ENCODE measurements around the gene CD86. TPM values are rescaled to one million over a fixed set of nuclear protein-coding genes. Genes with fewer than 3 reads are reported as not detected.

CD86 gene
- total RNA-seq, 2 donors from 2014 or later = 1.9 to 5.1 TPM

DNA sequence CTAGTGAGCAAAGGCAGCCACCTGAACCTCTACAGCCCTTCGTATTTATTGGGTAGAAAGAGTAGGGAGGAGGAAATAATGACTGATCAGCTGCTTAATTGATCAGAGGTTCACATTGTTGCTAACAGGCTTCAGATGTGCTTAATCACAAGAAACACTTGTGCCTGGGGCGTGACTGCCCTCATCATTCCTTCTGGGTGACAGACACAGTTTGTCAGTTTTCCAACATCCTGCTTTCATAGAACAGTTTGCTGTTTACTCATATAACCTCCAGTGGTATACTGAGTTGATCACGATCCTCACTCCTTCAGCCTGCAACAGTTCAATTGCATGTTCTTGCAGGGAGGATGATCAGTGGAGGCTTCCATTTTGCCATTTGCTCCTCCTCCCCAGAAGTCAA, 114.7 kb downstream of the CD86 start:
- DNase-seq (ENCODE audit: low spot score) = no peak
- H3K4me1 ChIP-seq = no peaks in the 10 kb centered on the region
- no peak overlapping the region for H3K4me3 ChIP-seq
- H3K27ac ChIP-seq = no peak overlapping the region
- no peaks in the 10 kb centered on the region for H3K36me3 ChIP-seq
- peaks cover 0 to 4% of the 10 kb centered on the region in 2 donors for H3K9me3 ChIP-seq
- H3K27me3 ChIP-seq = no peaks in the 10 kb centered on the region
- TF ChIP-seq, protein P1, sequence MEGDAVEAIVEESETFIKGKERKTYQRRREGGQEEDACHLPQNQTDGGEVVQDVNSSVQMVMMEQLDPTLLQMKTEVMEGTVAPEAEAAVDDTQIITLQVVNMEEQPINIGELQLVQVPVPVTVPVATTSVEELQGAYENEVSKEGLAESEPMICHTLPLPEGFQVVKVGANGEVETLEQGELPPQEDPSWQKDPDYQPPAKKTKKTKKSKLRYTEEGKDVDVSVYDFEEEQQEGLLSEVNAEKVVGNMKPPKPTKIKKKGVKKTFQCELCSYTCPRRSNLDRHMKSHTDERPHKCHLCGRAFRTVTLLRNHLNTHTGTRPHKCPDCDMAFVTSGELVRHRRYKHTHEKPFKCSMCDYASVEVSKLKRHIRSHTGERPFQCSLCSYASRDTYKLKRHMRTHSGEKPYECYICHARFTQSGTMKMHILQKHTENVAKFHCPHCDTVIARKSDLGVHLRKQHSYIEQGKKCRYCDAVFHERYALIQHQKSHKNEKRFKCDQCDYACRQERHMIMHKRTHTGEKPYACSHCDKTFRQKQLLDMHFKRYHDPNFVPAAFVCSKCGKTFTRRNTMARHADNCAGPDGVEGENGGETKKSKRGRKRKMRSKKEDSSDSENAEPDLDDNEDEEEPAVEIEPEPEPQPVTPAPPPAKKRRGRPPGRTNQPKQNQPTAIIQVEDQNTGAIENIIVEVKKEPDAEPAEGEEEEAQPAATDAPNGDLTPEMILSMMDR (IDR thresholded peaks at IDR 0.05) = no peak

Other genes starting within 250 kb of the CD86 start
- 1 to 10 TPM; 6.5 to 6.7 TPM for gene IQCB1, start 220.3 kb upstream of the CD86 start, total RNA-seq
- 1 to 10 TPM; 1.6 to 3.2 TPM for gene EAF2, start 220.2 kb upstream of the CD86 start, total RNA-seq
- 1 to 10 TPM in 1 of 2 donors, under 1 TPM in 1; 0.47 to 1.7 TPM for gene SLC15A2, start 161.0 kb upstream of the CD86 start, total RNA-seq
- not detected for gene ILDR1, start 33.1 kb upstream of the CD86 start, total RNA-seq
- gene CASR, start 128.3 kb downstream of the CD86 start, total RNA-seq = not detected

All from right atrium auricular region (tissue), 2 donors.